Hepatocyte (in vitro differentiated cells): ENCODE measurements around the gene KCNA2. TPM values are rescaled to one million over a fixed set of nuclear protein-coding genes. Genes with fewer than 3 reads are reported as not detected.

Experiments
- DNase-seq: peaks from one replicate; pipeline ENCODE4 v3.0.0-alpha.2; 2016; ENCODE audit warnings: low spot score
- H2AFZ ChIP-seq: fragments of 200-600 bp; sonication (generic); 2 replicates; pipeline ENCODE4 v1.6.0; 2016; ENCODE audit warnings: antibody characterized with exemption, mild to moderate bottlenecking
- H3K27ac ChIP-seq: fragments of 200-600 bp; sonication (generic); 2 replicates; pipeline ENCODE4 v1.5.1; 2016; ENCODE audit warnings: mild to moderate bottlenecking
- H3K27me3 ChIP-seq: fragments of 200-600 bp; sonication (generic); 2 replicates; pipeline ENCODE4 v1.6.1; 2016
- H3K36me3 ChIP-seq: fragments of 200-600 bp; sonication (generic); replicated peaks from 2 replicates; pipeline ENCODE4 v1.5.1; 2016; ENCODE audit warnings: low read depth; ENCODE audit not compliant: insufficient read depth
- H3K4me1 ChIP-seq: fragments of 200-600 bp; sonication (generic); 2 replicates; pipeline ENCODE4 v1.5.1; 2016; ENCODE audit warnings: mild to moderate bottlenecking, moderate library complexity; ENCODE audit not compliant: insufficient read depth
- H3K4me2 ChIP-seq: fragments of 200-600 bp; sonication (generic); 2 replicates; pipeline ENCODE4 v1.6.0; 2016
- H3K4me3 ChIP-seq: fragments of 200-600 bp; sonication (generic); 2 replicates; pipeline ENCODE4 v1.5.1; 2016; ENCODE audit warnings: mild to moderate bottlenecking
- H3K79me2 ChIP-seq: fragments of 200-600 bp; sonication (generic); 2 replicates; pipeline ENCODE4 v1.6.0; 2017; ENCODE audit warnings: mild to moderate bottlenecking
- H3K9me2 ChIP-seq: fragments of 200-600 bp; sonication (generic); replicated peaks from 2 replicates; pipeline ENCODE4 v1.6.0; 2017; ENCODE audit warnings: mild to moderate bottlenecking; ENCODE audit not compliant: insufficient read depth
- H3K9me3 ChIP-seq: fragments of 200-600 bp; sonication (generic); 2 replicates; pipeline ENCODE4 v1.5.1; 2016; ENCODE audit warnings: low read depth, mild to moderate bottlenecking
- H4K20me1 ChIP-seq: fragments of 200-600 bp; sonication (generic); 2 replicates; pipeline ENCODE4 v1.6.0; 2016; ENCODE audit warnings: mild to moderate bottlenecking; ENCODE audit not compliant: insufficient read depth, poor library complexity, severe bottlenecking
- EZH2 ChIP-seq: fragments of 200-600 bp; sonication (generic); IDR thresholded peaks from 2 replicates; pipeline ENCODE4 v1.6.1; 2016; ENCODE audit warnings: antibody characterized with exemption, mild to moderate bottlenecking, borderline replicate concordance
- EZH2phosphoT487 ChIP-seq: fragments of 200-600 bp; sonication (generic); IDR thresholded peaks from one replicate; pipeline ENCODE4 v1.6.1; 2018; ENCODE audit warnings: antibody characterized with exemption, mild to moderate bottlenecking, low read depth, moderate library complexity; ENCODE audit not compliant: unreplicated experiment, severe bottlenecking
- WGBS: methylation state at CpG from one replicate; pipeline ENCODE4 v1.1.6; 2016; ENCODE audit warnings: low lambda C conversion rate; ENCODE audit errors: missing lambda C conversion rate; 5-methylcytosine and 5-hydroxymethylcytosine counted together
- polyA plus RNA-seq: library from polyadenylated mRNA; unstranded; fragments of >200 nt; fragmentation: Nextera tagmentation; extraction: Ambion mirVana; gene quantifications from 2 replicates; pipeline ENCODE4 v1.2.1, GENCODE V29; 2016
- total RNA-seq: library from RNA; depleted of rRNA; stranded (reverse); fragments of >200 nt; gene quantifications from 2 replicates; pipeline ENCODE4 v1.2.3, GENCODE V29; 2014
- TF ChIP-seq, protein P1 (sequence below): fragments of 200-600 bp; sonication (generic); IDR thresholded peaks from 2 replicates; pipeline ENCODE4 v1.5.1; 2016; ENCODE audit warnings: antibody characterized with exemption, mild to moderate bottlenecking; ENCODE audit not compliant: poor library complexity

Gene KCNA2
- total and polyA plus RNA-seq, 2 experiments from 2014 or later, result 0.40 to 0.80 TPM

GRCh38 chr1:110597966-110598365, 8.2 kb downstream of the KCNA2 start:
- no peak overlapping the region for H3K27ac ChIP-seq
- no peaks in the 10 kb centered on the region for H3K9me2 ChIP-seq
- H4K20me1 ChIP-seq, result no peaks in the 10 kb centered on the region
- H2AFZ ChIP-seq, result no peak overlapping the region
- peaks cover 3% of the 10 kb centered on the region for H3K4me1 ChIP-seq
- DNase-seq, result no peak
- peaks cover 16% of the 10 kb centered on the region for H3K27me3 ChIP-seq
- H3K36me3 ChIP-seq, result no peaks in the 10 kb centered on the region
- TF ChIP-seq EZH2, result no peak
- no peak for TF ChIP-seq EZH2phosphoT487
- TF ChIP-seq, protein P1, sequence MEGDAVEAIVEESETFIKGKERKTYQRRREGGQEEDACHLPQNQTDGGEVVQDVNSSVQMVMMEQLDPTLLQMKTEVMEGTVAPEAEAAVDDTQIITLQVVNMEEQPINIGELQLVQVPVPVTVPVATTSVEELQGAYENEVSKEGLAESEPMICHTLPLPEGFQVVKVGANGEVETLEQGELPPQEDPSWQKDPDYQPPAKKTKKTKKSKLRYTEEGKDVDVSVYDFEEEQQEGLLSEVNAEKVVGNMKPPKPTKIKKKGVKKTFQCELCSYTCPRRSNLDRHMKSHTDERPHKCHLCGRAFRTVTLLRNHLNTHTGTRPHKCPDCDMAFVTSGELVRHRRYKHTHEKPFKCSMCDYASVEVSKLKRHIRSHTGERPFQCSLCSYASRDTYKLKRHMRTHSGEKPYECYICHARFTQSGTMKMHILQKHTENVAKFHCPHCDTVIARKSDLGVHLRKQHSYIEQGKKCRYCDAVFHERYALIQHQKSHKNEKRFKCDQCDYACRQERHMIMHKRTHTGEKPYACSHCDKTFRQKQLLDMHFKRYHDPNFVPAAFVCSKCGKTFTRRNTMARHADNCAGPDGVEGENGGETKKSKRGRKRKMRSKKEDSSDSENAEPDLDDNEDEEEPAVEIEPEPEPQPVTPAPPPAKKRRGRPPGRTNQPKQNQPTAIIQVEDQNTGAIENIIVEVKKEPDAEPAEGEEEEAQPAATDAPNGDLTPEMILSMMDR, result no peak
- no peaks in the 10 kb centered on the region for H3K79me2 ChIP-seq
- no peak overlapping the region for H3K4me2 ChIP-seq
- H3K4me3 ChIP-seq, result no peak overlapping the region
- H3K9me3 ChIP-seq, result no peaks in the 10 kb centered on the region
- 93% methylated on average over 5 of the region's 5 CpGs for WGBS

- H3K4me2 ChIP-seq, result no peak overlapping the region
- DNase-seq, result no peak
- peaks cover 3% of the 10 kb centered on the region for H3K4me1 ChIP-seq
- no peaks in the 10 kb centered on the region for H3K9me2 ChIP-seq
- H4K20me1 ChIP-seq, result no peaks in the 10 kb centered on the region
- no peaks in the 10 kb centered on the region for H3K79me2 ChIP-seq
- no peaks in the 10 kb centered on the region for H3K9me3 ChIP-seq
- H2AFZ ChIP-seq, result no peak overlapping the region
- no peak overlapping the region for H3K4me3 ChIP-seq
- TF ChIP-seq, protein P1, result no peak
- TF ChIP-seq EZH2phosphoT487, result no peak
- TF ChIP-seq EZH2, result no peak
- H3K36me3 ChIP-seq, result no peaks in the 10 kb centered on the region
- WGBS, result 73% methylated on average over 2 of the region's 2 CpGs
- peaks cover 16% of the 10 kb centered on the region for H3K27me3 ChIP-seq
- H3K27ac ChIP-seq, result no peak overlapping the region
Measured at GRCh38 chr1:110596312-110596711, 9.8 kb downstream of the KCNA2 start.

GRCh38 chr1:110595353-110595710, 10.8 kb downstream of the KCNA2 start:
- H4K20me1 ChIP-seq, result no peaks in the 10 kb centered on the region
- no peak overlapping the region for H3K4me3 ChIP-seq
- no peaks in the 10 kb centered on the region for H3K79me2 ChIP-seq
- TF ChIP-seq EZH2phosphoT487 (no peak), EZH2 (no peak)
- TF ChIP-seq, protein P1, result no peak
- H2AFZ ChIP-seq, result no peak overlapping the region
- H3K9me3 ChIP-seq, result no peaks in the 10 kb centered on the region
- H3K4me2 ChIP-seq, result no peak overlapping the region
- H3K27ac ChIP-seq, result no peak overlapping the region
- H3K36me3 ChIP-seq, result no peaks in the 10 kb centered on the region
- peaks cover 16% of the 10 kb centered on the region for H3K27me3 ChIP-seq
- no peaks in the 10 kb centered on the region for H3K9me2 ChIP-seq
- H3K4me1 ChIP-seq, result peaks cover 3% of the 10 kb centered on the region
- DNase-seq, result no peak
